HG02623 (cell line): ENCODE data around the gene ANKRD42.
A peak's percentile ranks its signal among the peaks of the same experiment; 100 is the strongest.
"Not testable (repeated sequence)": the region's sequence is repeated elsewhere in the genome, so short reads cannot be mapped to it uniquely, and the experiment has no call there.

Source experiments
- ATAC-seq: cut with Tn5 transposase; IDR thresholded peaks from one replicate; pipeline ENCODE4 v1.9.1; 2021; ENCODE audit warnings: moderate library complexity; ENCODE audit not compliant: unreplicated experiment

ANKRD42 gene

DNA sequence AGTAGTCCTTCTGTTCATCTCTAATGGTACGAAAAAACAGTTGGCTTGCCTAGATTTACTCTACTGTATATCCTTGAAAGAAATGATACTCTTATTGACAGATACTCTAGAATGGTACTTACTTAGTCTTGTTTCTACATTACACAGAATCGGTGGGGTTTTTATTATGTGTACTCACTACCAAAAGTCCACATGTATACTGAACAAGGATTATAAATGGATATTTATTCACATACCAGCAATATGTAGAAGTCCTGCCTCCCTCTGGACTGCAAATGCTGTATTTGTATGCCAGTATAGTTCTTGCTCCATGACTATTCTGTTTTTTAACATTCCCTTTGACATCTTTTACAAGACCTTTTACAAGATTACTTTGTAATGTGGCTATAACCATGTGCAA, 22.6 kb upstream of the ANKRD42 start:
- no peak for ATAC-seq

DNA sequence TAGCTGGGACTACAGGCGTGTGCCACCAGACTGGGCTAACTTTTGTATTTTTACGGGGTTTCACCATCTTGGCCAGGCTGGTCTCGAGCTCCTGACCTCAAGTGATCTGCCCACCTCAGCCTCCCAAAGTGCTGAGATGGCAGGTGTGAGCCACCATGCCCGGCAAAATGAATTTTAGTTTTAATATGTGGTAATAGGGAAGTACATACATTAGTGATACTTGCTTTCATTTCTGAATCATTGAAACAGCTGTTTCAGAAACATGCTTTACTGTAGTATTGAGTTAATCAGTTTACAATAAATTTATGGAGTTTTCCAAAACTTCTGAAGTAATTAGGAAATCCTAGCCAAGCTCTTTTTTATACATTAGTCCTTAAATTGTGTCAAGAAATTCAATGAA, 21.0 kb upstream of the ANKRD42 start:
- ATAC-seq: no peak

DNA sequence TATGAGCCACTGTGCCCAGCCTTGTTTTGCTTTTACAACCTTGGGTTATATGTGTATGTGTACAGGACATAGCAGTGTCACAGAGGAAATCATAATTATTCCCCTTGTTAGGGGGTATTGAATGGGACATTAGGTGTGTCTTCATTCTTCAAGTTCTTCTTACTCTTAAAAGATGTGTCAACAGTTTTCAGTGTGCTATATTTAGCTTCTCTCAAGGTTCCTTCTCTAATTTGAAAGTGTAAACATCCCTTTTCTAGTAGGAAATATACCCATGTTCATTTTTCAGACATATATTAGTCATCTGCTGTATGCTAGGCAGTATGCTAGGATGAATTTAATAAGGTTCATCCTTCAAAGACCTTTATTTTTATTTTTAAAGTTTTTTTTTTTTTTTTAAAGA, 19.5 kb upstream of the ANKRD42 start:
- ATAC-seq: no peak

DNA sequence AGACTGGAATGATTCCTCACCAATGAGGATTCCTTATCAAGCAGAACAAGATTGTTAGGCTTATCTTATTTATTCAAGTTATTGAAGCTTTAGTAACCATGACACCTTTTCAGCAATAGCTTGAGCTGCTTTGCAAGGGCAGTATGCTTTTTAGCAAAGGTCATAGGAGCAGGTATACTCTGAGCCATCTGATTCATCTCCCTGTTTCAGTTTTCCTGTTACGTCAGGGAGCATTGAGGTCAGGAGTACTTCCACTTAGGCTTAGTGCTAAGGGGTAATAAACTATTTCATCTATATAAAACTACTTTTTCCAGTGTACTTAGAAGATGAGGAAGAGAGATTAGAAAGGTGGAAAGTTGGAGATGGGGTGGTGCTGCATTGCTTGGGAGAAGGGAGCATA, 17.7 kb upstream of the ANKRD42 start:
- ATAC-seq: no peak

DNA sequence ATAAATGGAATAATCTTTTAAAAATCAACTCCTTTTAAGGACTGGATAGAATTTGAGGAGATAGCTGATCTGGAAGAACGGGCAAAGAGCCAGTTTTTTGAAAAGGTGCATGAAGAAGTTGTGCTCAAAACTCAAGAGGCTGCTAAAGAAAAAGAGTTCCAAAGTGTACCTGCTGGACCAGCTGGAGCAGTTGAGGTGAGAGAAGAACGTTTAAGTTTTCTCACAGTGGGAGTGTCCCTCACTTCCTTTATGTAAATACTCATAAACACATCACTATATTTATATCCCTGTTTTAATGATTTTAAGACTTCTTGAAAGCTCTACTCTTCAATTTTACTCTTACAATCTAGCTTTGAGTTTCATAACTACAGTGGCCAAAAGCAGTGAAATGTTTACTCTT, 11.7 kb upstream of the ANKRD42 start:
- no peak for ATAC-seq

DNA sequence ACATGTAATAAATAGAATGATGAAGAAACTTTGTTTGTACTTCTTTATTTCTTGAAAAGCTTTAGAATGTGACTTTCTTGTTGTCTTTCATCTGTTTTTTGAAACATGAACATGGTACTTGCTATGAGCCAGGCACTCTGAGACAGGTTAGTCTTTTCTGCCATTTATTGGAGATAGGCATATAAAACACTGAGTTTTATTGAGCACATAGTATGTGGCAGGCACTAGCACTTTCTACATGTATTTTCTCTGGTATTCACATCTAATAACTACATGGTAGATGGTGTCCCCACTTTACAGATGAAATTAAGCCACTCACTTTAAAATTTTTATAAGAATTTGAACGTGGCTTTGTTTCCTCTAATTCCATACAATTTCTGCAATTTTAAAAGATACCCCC, 7.7 kb upstream of the ANKRD42 start:
- ATAC-seq: no peak

DNA sequence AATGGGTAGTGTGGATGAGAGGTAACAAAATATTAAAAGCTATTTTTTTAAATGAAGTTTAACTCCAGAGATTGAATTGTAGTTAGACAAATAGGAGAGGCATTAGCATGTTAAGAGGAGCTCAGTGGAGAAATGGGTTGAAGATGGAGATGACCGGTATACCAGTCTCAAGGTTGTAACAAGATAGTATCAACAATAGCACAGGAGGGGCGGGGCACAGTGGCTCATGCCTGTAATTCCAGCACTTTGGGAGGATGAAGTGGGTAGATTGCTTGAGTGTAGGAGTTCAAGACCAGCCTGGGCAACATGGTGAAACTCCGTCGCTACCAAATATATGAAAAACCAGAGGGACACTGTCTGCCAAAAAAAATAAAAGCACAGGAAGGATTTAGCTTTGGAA, 6.0 kb upstream of the ANKRD42 start:
- ATAC-seq: no peak

DNA sequence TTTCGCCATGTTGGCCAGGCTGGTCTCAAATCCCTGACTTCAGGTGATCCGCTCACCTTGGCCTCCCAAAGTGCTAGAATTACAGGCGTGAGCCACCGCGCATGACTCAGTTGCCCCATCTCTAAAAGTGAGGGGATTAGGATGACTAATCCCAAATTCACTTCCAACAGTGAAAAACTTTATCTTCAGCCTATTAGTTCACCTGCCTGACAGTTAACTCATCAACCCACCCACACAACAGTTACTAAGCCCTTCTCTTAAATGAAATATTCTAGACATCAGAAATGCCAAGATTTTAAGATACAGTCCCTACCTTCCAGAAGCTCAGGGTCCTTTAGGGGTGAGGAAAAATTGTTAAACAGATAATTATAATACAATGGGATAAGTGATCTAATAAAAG, 2.0 kb upstream of the ANKRD42 start:
- ATAC-seq: no peak

DNA sequence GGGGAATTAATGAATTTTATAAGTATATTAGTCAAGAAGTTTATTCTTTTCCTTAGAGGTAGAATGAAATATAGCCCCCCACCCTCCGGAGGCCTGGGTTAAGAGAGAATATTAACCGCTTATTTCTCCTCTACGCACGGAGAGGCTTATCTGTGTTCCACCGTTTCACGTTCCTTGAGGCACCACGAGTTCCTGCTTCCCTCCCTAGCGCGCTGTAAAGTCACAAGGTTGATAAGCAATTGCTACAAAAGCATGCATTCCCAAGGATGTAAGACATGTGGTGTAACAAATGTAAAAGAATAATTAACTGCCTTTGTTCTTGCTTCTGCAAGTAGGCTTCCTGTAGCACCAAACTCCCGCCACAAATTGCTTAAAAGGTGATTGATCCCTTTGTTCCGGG, 1.5 kb upstream of the ANKRD42 start:
- ATAC-seq: no peak

DNA sequence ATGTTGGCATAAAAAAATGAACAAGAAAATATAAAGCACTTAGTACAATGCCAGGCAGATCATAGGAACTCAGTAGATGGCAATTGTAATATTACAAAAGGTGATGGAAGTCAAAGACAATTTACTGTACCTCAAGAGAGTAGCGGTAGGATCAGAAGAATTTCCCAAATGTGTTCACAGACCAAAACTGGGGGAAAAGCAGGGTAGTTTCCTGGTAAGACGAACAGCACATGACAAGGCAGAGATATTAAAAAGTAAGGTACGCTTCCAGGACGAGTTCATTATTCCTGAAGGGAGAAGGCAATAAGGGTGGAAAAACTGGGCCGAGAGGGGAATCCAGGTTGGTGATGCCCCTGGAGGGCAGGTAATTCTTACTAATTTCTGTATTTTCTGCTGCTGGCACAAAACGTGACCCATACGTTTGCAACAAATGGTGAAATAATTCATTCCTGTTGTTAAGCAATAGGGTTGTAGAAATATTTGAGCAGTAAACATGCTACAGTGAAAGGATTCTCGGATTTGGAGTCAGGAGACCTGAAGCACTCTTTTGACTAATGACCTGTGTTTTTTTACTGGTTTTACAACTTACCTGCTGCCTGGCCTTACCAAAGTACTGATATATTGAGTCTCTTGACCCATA, 786 bp upstream of the ANKRD42 start:
- no peak for ATAC-seq

DNA sequence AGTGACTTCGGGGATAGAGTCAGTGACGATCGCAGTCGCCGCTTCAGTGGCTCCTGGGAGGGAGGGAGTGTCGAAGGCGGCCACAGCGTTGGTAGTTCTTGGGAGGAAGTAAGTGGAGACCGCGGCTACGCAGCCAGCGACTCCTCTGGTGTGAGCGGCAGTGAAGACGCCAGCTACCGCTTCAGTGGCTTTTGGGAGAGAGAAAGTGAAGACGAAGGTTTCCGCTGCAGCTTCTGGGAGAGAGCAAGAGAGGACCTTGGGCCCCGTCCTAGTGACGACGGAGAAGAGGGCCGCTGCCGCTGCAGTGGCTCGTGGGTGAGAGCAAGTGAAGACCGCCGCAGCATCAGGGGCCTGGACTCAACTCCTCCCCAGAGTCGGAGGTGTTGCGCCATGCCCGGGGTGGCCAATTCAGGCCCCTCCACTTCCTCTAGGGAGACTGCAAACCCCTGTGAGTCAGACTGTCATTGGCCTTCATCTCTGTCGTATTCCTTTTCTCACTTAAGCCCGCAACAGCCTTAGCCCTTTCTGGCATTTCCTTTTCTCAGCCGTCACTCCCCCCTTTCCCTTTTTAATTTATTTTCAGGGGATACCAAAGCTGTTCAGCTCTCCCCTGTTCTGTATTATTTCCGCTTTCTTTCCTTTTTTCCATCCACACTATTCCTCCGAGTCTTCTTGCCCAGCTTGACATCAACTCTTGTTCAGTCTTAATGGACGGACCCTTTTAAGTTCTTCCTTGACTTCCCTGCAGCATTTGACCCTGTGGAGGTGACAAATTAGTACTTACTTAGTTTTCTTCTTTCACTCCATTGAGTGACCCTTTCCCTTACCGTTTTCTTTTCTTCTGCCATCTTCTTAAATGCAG, 1.0 kb downstream of the ANKRD42 start:
- ATAC-seq: peak; percentile 49

DNA sequence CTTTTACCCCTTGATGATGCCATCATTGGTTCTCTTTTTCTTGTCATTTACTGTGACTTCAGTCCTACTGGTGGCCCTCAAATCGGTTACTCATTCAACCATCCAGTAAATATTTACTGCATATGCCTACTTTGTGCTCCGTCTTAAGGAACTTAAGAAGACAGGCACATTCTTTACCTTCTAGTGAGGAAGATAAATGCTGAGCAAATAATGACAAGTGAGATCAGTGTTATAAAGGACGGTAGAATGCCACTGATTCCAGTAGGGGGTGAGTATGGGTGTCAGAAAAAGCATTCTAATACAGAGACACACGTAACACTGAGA, 1.6 kb downstream of the ANKRD42 start:
- ATAC-seq: no peak

DNA sequence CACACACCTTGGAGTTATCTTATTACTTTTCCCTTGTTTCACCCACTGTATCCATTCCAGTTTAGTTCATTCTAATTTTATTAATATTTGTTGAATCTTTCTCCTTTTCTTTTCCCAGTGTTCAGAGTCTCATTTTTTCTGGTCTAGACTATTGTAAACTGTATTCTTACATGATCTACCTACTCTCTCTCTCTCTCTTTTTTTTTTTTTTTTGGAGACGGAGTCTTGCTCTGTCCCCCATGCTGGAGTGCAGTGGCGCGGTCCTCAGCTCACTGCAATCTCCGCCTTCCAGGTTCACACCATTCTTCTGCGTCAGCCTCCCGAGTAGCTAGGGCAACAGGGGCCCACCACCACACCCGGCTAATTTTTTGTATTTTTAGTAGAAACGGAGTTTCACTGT, 2.1 kb downstream of the ANKRD42 start:
- no peak for ATAC-seq

DNA sequence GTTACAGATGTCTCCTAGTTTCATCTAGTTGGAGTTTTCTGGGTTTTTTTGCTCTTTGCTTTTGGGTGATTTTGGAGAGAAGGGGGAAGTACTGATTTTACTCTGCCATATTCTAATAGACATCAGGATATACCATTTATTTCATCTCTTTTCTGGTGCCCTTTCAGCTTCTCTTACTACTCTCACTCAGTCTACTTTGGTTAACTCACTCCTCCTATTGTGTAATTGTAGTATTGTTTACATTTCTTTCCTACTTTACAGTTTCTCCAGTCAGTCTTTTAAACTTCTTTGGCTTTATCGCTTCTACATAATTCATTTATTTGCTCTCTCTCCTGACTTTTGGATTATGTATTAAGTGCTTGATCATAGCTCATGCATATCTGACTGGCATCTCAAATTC, 6.5 kb downstream of the ANKRD42 start:
- no peak for ATAC-seq

DNA sequence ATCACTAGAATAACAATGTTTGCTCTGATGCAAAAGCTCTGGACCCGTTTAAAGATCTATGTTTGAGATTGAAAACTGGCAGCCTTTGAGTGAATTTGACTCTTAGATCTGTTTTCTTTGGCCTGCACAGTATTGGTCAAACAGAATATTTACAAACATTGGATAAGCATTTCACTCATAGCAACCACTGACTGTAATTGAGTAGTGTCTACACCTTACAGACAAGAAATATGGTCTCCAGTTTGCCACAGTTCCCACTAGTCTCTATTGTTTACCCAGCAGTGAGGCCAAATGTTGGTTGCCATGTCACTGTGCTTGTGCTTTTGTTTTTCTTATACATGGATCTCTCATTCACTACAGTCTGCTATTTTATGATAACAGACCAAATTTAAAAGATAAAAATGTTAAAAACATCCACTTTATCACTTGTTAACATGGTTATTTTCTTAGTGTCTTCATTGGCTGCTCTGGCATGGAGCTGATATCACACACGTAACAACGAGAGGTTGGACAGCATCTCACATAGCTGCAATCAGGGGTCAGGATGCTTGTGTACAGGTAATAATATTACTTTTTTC, 12.2 kb downstream of the ANKRD42 start:
- ATAC-seq: no peak

DNA sequence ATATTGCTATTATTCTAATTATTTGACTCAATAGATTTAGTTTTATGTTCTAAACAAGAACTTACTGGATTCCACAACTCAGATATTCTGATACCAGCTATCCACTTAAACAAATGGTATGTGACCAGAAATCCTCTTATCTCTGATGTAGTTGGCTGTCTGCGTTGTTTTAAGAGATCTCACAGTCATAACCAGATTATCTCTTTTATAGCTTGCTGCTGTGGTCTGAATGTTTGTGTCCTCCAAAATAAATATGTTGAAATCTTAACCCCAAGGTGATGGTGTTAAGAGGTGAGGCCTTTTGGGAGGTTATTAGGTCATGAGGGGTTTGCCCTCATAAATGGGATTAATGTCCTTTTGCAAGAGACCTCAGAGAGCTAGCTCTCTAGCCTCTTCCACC, 12.7 kb downstream of the ANKRD42 start:
- ATAC-seq: no peak

DNA sequence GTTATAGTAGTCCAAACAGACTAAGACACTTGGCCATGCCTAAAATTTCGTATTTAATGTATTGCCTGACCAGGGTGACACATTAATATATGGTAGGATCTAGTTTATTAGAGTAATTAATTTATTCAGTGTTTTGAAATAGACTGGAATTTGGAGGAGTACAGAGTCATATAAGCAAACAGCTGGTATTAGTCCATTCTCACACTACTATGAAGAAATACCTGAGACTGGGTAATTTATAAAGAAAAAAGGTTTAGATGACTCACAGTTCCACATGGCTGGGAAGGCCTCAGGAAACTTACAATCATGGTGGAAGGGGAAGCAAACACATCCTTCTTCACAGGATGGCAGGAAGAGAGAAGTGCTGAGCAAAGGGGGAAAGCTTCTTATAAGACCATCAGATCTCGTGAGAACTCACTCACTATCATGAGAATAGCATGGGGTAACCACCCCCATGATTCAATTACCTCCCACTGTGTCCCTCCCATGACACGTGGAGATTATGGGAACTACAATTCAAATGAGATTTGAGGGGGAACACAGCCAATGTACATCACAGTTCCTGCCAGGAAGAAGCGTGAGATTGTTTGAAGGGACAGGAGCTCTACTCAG, 13.4 kb downstream of the ANKRD42 start:
- not testable (repeated sequence) for ATAC-seq

DNA sequence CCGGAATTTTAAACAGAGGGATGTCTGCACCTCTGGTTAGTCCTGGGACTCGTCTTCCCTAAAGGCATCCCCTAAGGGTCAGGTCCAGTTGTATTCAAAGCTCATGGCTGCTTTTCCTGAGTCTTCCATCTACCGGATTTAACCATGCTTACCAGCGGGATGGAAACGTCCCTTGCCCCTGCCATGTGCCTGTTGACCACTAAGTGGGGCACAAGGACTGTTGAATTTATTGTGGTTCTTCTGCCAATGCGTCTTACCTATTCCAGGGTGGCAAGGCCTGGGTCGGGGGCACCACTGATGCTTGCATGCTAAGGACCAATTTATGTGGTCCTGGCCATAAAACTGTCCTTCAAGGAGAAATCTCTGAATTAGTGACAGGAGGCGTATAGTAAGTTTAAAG, 25.6 kb downstream of the ANKRD42 start:
- no peak for ATAC-seq

DNA sequence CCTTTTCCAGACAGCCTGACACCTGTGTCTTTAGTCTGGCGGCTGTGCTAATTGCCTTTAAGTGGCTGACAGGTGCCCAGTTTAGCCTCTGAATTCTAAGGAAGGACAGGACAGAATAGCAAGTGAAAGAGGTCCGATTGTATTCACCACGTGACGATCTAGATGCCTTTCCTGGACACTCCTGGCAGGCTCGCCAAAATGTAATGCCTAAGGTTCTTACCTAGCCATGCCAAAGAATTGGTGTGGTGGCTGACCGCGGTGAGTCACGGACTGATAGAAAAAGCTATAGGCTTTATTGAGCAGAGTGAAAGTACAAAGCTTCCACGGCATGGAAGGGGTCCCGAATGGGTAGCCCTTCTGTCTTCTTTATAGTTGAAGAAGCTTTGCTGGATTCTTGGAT, 26.7 kb downstream of the ANKRD42 start:
- no peak for ATAC-seq

DNA sequence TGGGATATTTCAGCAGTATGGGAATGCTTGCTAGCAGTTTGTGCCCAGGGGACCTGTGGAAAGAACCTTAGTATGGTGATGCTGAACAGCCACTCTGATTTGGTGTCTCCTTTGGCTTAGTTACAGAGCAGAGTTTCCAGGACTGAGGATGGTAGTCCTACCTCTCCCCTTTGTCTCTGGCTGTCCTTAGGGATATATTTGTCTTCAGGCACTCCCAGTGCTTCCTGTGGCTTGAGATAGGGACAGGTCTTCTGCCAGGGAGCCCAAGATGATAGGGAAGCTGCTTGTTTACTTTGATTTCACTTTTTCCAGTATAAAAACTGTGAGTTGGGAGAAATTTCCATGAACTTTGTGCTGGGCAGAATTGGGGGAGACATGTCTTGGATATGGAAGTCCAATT, 28.2 kb downstream of the ANKRD42 start:
- no peak for ATAC-seq

DNA sequence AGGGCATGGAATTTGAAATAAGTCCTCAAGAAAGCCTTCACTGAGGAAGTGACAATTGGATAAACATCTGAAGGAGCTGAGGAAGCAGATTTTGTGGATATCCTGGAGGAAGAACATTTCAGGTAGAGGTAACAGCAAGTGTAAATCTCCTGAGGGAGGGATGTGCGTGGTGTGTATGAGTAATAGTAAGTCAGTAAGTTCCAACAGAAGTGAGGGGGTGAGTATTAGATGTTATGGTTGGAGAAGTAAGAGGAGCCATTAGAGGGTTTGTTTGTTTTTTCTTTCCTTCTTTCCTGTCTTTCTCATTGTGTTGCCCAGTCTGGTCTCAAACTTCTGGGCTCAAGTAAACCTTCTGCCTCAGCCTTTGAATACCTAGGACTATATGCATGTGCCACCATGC, 29.0 kb downstream of the ANKRD42 start:
- ATAC-seq: no peak

DNA sequence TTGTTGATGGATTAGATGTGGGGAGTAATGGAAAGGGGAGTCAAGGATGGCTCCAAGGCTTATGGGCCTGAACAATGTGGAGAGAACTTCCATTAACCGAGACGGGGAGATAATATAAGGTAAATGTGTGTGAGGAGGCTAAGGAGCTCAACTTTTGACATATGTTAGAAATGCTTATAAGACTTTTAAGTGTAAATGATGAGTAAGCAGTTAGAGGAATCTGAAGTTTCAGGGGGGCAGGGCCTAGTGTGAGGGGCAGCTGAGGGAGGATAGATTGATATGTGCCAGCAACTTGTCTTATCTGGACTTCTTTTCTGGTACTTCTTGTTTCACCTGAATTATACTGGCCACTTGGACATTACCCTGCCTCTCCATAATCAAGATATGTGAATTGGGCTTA, 29.9 kb downstream of the ANKRD42 start:
- no peak for ATAC-seq
